GM18861 (cell line): ENCODE data around the gene MX1.

Source experiments
- ATAC-seq: cut with Tn5 transposase; IDR thresholded peaks from one replicate; pipeline ENCODE4 v1.9.1; 2021; ENCODE audit not compliant: unreplicated experiment

Gene MX1

DNA sequence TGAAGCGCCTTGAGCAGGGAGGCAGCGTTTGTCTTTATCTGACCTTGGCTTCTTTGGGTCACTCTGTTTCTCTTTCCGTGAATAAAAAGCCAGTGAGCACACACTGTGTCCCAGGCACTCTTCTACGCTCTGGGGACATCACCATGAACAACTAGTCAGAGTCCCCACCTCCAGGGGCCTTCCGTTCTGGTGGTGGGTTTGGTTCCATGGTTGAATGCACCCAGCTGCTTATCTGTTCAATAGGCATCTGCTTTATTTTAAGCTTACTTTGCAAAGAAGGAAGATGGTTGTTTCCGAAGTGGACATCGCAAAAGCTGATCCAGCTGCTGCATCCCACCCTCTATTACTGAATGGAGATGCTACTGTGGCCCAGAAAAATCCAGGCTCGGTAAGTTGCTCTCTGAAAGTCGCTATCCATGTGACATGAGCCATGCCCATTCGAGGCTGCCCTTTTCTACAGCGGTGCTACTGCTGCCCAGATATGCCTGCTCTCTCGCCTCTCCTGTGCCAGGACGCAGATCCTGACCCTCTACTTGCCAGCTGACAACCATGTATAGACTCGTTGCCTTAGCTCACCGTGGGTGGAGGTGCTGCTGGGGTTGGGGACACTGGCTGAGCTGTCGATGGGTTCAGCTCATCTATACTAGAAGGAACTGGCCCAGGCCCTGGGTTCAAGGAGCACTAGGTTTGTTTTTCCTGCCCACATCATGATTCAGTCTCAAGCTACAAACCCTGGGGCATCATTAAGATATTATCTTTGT lies 5.9 kb downstream of the MX1 start:
- peak; percentile 85 for ATAC-seq

DNA sequence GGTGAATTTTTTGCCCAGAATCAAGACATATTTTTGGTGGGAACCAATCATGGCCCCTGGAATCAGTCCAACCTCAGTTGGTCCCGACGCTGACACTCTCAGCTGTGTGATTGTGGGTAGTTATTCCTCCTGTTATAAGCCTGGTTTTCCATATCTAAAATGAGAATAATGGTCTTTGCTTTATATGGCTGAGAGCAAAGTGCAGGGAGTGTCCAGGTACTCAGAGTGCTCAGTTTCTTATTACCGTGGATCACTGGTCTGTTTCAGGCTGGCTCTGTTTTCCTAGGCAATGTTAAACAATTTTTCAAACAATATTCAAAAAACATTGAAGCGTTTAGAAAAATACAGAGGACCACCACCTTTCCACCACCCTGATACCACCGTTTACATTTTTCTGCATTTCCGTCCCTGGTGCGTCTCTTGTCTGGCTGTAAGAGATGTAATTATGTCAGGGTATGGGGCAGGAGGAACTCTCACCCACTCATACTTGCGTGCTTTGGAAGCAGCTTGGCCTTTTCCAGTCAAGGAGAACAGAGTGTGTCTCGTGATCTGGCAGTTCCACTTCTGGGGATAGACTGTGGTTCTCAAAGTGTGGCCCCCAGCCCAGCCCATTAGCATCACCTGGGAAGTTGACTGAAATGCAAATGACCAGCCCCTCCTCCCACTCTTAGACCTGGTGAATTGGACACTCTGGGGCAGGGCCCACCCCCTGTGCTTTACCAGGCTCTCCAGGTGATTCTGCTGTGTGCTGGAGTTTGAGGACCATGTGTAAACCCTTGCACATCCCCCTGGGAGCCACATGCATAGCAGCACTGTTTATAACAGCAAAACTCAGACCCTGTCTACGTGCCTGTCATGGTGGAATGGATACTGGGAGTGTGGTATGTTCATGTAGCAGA lies 6.8 kb downstream of the MX1 start:
- no peak for ATAC-seq

DNA sequence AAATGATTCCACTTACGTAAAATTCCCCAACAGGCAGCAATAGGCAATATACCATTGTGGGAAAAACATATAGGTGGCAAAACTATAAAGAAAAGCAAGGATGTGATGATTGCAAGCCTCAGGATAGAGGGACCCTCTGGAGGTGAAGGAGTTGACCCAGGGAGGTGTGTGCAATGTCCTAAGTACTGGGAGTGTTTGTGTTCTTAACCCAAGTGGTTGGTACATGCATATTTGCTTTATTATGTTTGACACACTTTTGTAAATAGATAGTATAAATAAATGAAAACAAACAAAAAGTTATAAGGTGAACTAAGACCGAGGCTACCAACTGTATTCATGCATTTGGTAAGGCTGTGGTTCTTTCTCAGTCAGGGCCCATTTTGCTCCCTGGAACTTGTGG lies 7.5 kb downstream of the MX1 start:
- no peak for ATAC-seq

DNA sequence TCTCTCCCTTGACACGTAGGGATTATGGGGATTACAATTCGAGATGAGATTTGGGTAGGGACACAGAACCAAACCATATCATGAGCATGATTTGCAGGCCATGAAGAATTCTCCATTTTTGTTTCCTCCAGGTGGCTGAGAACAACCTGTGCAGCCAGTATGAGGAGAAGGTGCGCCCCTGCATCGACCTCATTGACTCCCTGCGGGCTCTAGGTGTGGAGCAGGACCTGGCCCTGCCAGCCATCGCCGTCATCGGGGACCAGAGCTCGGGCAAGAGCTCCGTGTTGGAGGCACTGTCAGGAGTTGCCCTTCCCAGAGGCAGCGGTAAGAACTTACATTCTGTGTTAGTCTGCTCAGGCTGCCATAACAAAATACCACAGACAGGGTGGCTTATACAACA lies 9.7 kb downstream of the MX1 start:
- no peak for ATAC-seq

DNA sequence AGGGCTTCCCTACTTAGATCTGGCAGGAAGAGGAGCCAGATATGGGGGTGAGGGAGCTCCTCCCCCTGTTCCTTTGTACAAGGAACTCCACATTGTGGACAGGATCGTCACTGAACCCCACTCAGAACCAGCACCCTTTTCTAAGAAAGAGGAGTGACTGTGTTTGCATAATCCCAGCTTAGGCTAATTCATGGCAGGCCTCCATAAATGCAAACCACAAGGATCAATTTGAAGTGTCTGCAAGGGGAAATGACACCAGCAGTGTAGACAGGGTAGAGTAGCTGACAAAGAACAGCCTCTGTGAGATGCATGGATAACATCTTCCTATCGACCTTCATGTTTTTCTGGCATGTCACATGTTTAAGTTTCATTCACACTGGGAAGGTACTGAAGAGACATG lies 11.7 kb downstream of the MX1 start:
- ATAC-seq, result no peak

DNA sequence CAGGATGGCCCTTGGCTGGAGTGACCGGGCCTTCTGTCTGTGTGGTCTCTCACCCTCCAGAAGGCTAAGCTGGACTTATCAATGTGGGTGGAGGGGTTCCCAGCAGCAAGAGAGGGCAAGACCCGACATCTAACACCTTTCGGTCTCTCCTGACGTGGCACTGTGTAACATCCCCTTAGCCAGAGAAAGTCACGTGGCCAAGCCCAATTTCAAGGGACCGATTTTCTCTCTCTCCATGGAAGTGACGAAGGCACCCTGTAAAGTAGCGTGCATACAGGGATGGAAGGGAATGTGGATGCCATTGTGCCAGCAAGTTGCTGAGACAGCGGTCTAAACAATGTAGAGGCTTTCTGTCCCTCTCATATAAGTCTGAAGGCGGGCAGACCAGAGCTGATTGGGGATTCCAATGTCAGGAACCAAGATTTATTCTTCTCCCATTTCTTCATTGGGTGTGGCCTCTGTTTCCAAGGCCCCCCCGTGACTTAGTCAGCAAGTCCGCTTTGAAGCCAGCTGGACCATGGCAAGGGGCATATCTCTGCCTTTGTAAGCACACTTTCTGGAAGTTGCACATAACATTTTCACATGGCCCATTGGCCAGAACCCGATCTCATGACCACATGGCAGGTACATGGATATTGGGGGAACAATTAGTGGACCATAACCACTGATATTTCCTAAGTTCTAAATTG lies 12.5 kb downstream of the MX1 start:
- ATAC-seq, result no peak

DNA sequence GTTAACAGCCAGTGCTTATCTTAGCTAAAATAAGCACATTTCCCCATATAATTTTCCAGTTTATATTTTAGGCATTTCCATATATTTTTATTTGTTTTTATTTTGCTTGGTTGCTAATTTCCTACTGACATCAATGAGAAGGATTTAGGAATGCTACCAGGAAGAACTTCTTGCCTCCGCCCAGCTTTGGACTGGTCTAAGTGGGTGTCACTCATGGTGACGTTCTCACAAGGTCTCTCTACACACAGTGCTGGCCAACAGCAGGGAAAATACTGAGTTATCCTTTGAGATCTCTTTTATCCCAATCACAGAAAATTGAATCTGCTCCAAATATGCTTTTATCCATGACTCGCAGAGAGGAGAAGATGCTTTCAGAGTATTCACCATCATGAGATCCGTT lies 13.2 kb downstream of the MX1 start:
- ATAC-seq, result no peak

DNA sequence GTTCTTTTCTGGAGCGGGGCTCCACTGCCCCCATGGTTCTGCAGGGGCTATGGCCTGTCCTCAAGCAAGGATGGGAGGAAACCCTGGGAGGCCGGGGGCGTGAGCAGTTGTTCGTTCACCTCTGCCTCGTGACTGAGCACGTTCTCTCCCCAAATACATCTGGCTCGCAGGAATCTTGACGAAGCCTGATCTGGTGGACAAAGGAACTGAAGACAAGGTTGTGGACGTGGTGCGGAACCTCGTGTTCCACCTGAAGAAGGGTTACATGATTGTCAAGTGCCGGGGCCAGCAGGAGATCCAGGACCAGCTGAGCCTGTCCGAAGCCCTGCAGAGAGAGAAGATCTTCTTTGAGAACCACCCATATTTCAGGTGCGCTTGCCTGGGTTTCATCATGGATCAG lies 15.5 kb downstream of the MX1 start:
- no peak for ATAC-seq

DNA sequence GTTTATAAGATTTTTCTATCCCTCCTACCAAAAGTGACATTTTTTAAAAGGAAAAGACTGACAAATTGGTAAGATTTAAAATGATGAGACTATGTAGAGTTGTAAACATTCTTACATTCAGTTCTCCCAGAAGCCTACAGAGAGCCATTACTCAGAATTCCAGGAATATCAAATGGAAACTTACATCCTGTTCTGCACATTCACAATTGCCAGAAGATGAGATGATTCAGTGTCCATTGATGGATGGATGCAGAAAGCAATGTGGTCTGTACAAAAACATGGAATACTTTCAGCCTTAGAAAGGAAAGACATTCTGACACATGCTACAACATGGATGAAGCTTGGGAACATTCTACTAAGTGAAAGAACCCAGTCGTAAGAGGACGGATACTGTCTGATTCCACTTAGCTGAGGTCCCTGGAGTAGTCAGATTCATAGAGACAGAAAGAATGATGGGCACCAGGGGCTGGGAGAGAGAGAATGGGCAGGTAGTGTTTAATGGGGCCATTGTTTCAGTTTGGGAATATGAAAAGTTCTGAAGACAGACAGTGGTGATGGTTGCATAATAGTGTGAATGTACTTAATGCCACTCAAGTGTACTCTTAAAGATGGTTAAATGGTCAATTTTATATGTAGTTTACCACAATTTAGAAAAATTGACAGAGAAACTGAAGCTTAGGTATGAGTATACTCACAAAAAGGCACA lies 16.6 kb downstream of the MX1 start:
- no peak for ATAC-seq

DNA sequence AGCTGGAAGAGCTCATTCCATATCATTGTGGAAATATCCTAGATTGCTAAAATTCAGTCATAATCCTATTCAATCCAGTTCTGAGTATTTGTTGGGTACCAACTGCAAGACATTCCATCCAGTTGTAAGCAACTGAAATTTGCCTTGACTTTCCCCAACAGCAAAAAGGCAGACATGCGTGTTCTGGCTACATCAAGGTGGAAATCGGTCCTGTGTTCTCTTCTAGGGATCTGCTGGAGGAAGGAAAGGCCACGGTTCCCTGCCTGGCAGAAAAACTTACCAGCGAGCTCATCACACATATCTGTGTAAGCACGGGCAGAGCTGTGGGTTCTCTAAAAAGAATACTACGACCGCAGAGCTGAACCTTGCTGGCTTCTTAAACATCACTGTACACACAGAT lies 17.5 kb downstream of the MX1 start:
- ATAC-seq, result no peak

DNA sequence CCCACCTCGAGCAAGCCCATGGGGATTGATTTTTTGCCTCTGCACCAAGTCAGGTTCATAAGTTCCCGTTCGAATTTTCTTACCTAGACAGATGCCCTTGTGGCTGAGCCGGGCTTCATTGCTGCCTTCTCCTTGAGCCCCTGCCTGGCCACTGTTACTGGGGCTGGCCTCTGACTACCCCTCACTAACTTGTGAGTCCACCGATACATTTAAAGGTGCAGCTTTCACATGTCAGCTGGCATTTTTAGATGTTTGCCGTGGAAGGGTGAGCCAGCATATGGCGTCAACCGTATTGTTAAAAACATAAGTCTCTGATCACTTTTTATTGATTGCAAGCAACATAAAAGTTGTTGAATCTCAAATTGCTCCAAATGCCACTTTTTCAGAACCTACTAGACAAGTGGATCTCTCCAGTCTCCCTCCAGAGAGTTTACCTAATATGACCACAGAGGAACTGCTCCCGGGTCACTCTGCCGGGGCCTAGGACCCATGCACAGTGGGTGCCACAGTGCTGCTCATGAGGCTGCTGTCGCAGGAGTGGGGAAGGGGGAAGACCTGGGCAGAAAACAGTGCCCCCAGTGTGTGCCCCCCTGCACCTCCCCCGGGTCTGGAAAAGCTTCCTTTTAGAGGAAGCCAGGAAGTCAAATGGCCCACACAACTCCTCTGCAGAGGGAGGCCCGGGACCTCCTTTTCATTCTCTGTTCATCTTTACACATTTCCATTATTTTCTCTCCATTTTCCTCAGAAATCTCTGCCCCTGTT lies 18.8 kb downstream of the MX1 start:
- no peak for ATAC-seq

DNA sequence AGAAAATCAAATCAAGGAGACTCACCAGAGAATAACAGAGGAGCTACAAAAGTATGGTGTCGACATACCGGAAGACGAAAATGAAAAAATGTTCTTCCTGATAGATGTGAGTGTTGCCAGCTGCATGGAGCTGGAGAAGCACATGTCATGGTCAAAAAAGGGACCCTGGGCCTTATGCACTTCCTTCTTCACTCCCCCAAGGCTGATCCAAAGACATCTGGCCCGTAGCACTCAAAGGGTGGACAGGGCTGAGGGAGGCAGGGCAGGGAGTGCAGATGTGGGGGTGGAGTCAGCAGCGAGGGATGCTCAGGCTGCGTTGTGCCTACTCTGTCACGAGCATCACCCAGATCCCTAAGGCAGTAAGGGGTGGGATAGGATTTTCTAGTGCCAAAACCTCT lies 19.4 kb downstream of the MX1 start:
- ATAC-seq, result no peak

DNA sequence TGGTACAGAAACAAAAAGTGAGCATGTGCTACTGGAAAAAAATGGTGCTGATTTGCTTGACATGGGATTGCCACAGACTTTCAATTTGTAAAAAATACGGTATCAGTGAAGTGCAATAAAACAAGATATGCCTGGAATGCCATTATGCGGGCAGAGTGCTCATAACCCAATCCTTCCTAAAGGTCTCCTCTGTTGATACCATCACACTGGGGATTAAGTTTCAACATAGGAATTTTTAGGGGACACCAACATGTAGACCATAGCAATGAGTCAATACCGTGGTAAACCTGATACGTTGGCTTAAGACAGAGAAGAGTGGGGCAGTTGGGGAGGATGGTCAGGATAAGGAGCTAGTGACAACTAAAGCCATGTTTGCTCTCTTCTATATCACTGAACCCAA lies 20.5 kb downstream of the MX1 start:
- no peak for ATAC-seq

DNA sequence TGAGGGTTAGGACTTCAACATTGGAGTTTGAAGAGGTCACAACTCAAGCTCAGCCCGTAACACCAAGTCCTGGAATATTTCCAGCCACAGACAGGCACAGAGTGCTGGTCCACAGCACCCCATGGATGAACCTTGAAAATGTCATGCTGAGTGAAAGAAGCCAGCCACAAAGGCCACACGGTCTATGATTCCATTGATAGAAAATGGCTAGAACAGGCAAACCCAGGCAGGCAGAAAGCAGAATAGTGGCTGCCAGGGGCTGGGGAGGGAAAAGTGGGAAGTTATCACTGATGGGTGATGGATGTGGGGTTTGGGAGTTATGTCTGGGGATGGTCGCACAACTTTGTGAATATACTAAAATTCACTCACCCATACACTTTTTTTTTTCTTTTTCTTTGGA lies 21.3 kb downstream of the MX1 start:
- no peak for ATAC-seq

DNA sequence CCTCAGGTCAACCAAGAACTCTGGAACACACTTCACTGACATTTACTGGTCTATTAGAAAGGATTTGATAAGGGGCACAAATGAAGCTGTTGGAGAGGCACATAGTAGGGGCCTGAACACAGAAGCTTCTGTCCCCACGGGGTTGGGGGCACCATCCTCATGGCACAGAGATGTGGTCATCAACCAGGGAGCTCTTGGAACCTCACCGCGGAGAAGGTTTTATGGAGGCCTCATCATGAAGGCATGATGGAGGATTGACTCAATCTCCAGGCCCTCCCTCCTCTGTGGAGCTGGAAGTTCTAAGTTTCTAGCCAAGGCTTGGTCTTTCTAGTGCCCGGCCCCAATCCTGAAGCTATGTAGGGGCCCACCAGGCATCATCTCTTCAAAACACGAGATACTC lies 23.6 kb downstream of the MX1 start:
- ATAC-seq, result no peak

DNA sequence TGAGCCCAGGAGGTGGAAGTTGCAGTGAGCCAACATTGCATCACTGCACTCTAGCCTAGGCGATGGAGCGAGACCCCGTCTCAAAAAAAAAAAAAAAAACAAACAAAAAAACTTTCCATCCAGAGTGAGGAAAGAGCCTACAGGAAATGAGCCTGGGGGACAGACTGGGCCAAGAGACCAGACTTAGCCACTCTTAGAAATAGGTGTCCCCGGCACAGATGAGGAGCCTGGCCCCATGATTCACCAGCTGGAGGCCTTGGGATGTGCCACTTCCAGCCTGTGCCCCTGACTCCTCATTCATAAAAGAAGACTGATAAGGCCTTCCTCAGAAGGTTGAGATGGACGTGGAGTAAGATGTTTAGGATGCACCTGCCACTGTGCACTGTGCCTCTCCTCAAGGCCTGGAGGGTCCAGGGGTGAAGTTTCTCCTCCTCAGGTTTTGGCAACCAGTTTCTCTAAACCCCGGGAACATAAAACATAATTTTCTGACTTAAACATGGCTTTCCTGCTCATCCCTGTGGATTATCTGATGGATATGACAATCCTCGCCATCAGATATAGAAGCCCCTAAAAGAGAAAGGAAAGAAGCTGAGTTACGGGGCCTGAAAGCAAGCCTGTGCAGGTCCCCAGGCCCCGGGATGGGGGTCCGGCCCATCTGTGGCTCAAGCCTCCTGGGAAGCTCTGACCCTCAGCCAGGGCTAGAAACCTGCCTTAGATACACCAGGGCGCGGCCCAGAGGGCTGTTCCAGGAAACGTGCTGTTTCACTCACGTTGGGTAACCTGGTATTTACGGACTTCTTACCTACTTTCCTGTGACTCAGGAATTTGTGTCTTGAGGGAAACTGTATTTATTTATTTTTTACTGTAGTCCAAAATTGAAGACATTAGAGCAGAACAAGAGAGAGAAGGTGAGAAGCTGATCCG lies 26.0 kb downstream of the MX1 start:
- ATAC-seq, result no peak

DNA sequence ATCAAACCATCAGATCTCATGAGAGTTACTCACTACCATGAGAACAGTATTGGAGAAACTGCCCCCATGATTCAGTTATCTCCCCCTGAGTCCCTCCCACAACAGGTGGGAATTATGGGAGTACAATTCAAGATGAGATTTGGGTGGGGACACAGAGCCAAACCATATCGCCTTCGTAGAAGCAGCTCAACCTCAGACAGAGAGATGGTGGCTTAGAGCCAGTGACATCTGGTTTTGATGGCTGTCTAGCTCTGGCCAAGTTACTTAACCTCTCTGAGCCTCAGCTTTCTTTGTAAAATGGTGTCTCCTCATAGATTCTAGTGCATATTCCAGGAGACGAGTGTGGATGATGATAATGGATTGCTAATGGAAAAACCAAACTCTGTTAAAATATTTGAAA lies 27.2 kb downstream of the MX1 start:
- no peak for ATAC-seq

DNA sequence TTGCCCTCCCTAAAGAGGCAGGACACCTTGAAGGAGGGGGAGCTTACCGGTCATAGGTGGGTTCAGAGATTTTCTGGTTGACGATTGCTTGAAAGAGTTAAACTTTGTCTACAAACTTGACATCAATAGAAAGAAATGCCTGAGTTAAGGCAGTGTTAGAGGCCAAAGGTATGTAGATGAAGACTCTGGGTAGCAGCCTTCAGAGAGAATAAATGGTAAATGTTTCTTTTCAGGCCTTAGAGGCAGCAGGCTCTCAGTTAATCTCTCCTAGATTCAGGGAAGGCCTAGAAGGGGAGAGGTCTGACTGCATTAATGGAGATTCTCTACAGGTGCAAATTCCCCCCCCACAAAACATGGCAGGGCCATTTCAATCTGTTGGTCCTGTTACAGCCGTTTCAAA lies 27.7 kb downstream of the MX1 start:
- ATAC-seq, result no peak

DNA sequence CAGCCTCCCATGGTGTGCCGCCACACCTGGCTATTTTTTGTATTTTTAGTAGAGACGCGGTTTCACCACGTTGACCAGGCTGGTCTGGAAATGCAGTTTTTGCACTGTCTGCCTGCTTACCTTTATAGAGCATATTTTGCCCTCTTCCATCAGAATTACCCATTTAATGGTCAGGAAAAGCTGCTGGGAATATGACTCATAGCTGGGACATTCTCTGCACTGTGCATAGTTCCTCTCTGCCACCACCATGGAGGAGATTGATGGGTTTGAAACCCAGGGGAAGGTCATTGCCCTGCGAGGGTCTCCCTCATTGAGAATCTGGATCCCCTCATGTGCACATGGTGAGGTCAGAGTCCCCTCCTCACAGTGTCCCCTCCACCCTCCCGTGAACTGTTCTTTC lies 32.1 kb downstream of the MX1 start:
- ATAC-seq, result no peak
